ENCODE results near the gene MYD88. TPM values are rescaled to one million over a fixed set of nuclear protein-coding genes. Genes with fewer than 3 reads are reported as not detected.

The MYD88 gene
- total and polyA plus RNA-seq, 4 donors = 17.7 to 33.6 (median 21.3) TPM

GRCh38 chr3:38117163-38117716 is 21.2 kb upstream of the MYD88 start:
- Histone ChIP-seq H3K27ac (ENCODE audit: low read depth in 1 of 2, low read length in 2 of 2) (no peak overlapping the region), H3K4me3 (ENCODE audit: low read length in 2 of 2) (no peak overlapping the region), H3K36me3 (ENCODE audit: control insufficient read depth in 1 of 2, insufficient read depth in 2 of 2, low read length in 1 of 2) (no peaks in the 10 kb centered on the region), H3K27me3 (ENCODE audit: control insufficient read depth in 1 of 2, insufficient read depth in 2 of 2, low read length in 1 of 2) (no peaks in the 10 kb centered on the region), H3K4me1 (ENCODE audit: control insufficient read depth in 1 of 2, insufficient read depth in 2 of 2, low read length in 2 of 2) (no peaks in the 10 kb centered on the region), H3K9me3 (ENCODE audit: control insufficient read depth, low read length) (no peaks in the 10 kb centered on the region)
- 45 to 46% methylated on average over 10 of the region's 10 CpGs for WGBS, 2 donors
- DNase-seq (peak in 1 of 2 donors; percentile 68), ATAC-seq (ENCODE audit: low FRiP score) (no peak)
- intact Hi-C loops (cut with DNase I) = no loop called here

- Histone ChIP-seq H3K27ac (ENCODE audit: low read depth in 1 of 2, low read length in 2 of 2) (no peak overlapping the region), H3K4me1 (ENCODE audit: control insufficient read depth in 1 of 2, insufficient read depth in 2 of 2, low read length in 2 of 2) (no peaks in the 10 kb centered on the region), H3K9me3 (ENCODE audit: control insufficient read depth, low read length) (no peaks in the 10 kb centered on the region), H3K27me3 (ENCODE audit: control insufficient read depth in 1 of 2, insufficient read depth in 2 of 2, low read length in 1 of 2) (no peaks in the 10 kb centered on the region), H3K4me3 (ENCODE audit: low read length in 2 of 2) (no peak overlapping the region), H3K36me3 (ENCODE audit: control insufficient read depth in 1 of 2, insufficient read depth in 2 of 2, low read length in 1 of 2) (no peaks in the 10 kb centered on the region)
- ATAC-seq (ENCODE audit: low FRiP score) (peak; percentile 65), DNase-seq (peak; percentile 71 to 88)
- 51 to 52% methylated on average over 11 of the region's 11 CpGs for WGBS, 2 donors
- intact Hi-C loops (cut with DNase I) = no loop called here
These were observed 20.6 kb upstream of the MYD88 start for GRCh38 chr3:38117748-38118420.

- Histone ChIP-seq H3K9me3 (ENCODE audit: control insufficient read depth, low read length) (no peaks in the 10 kb centered on the region), H3K4me3 (ENCODE audit: low read length in 2 of 2) (no peak overlapping the region), H3K27me3 (ENCODE audit: control insufficient read depth in 1 of 2, insufficient read depth in 2 of 2, low read length in 1 of 2) (no peaks in the 10 kb centered on the region), H3K4me1 (ENCODE audit: control insufficient read depth in 1 of 2, insufficient read depth in 2 of 2, low read length in 2 of 2) (no peaks in the 10 kb centered on the region), H3K36me3 (ENCODE audit: control insufficient read depth in 1 of 2, insufficient read depth in 2 of 2, low read length in 1 of 2) (no peaks in the 10 kb centered on the region), H3K27ac (ENCODE audit: low read depth in 1 of 2, low read length in 2 of 2) (no peak overlapping the region)
- WGBS, 2 donors = 86 to 90% methylated on average over 13 of the region's 13 CpGs
- DNase-seq (no peak), ATAC-seq (ENCODE audit: low FRiP score) (no peak)
- intact Hi-C loops (cut with DNase I) = no loop called here
These were observed 19.8 kb upstream of the MYD88 start for GRCh38 chr3:38118421-38119247.

- Histone ChIP-seq H3K4me1 (ENCODE audit: control insufficient read depth in 1 of 2, insufficient read depth in 2 of 2, low read length in 2 of 2) (no peaks in the 10 kb centered on the region), H3K9me3 (ENCODE audit: control insufficient read depth, low read length) (no peaks in the 10 kb centered on the region), H3K36me3 (ENCODE audit: control insufficient read depth in 1 of 2, insufficient read depth in 2 of 2, low read length in 1 of 2) (no peaks in the 10 kb centered on the region), H3K27me3 (ENCODE audit: control insufficient read depth in 1 of 2, insufficient read depth in 2 of 2, low read length in 1 of 2) (no peaks in the 10 kb centered on the region), H3K27ac (ENCODE audit: low read depth in 1 of 2, low read length in 2 of 2) (no peak overlapping the region), H3K4me3 (ENCODE audit: low read length in 2 of 2) (no peak overlapping the region)
- ATAC-seq (ENCODE audit: low FRiP score) = no peak
- DNase-seq = no peak
- intact Hi-C loops (cut with DNase I) = no loop called here
- WGBS, 2 donors = 93 to 96% methylated on average over 1 of the region's 1 CpG
These were observed 19.3 kb upstream of the MYD88 start for GRCh38 chr3:38119248-38119544.

- no peak for DNase-seq
- ATAC-seq (ENCODE audit: low FRiP score) = no peak
- H3K27ac ChIP-seq (ENCODE audit: low read depth in 1 of 2, low read length in 2 of 2) = no peak overlapping the region
These were observed 18.4 kb upstream of the MYD88 start for GRCh38 chr3:38119821-38120692.

GRCh38 chr3:38120693-38121450 is 17.6 kb upstream of the MYD88 start:
- Histone ChIP-seq H3K27ac (ENCODE audit: low read depth in 1 of 2, low read length in 2 of 2) (no peak overlapping the region), H3K9me3 (ENCODE audit: control insufficient read depth, low read length) (no peaks in the 10 kb centered on the region), H3K27me3 (ENCODE audit: control insufficient read depth in 1 of 2, insufficient read depth in 2 of 2, low read length in 1 of 2) (no peaks in the 10 kb centered on the region), H3K4me1 (ENCODE audit: control insufficient read depth in 1 of 2, insufficient read depth in 2 of 2, low read length in 2 of 2) (no peaks in the 10 kb centered on the region), H3K36me3 (ENCODE audit: control insufficient read depth in 1 of 2, insufficient read depth in 2 of 2, low read length in 1 of 2) (peaks cover 0 to 6% of the 10 kb centered on the region in 2 donors), H3K4me3 (ENCODE audit: low read length in 2 of 2) (no peak overlapping the region)
- DNase-seq (no peak), ATAC-seq (ENCODE audit: low FRiP score) (no peak)
- WGBS, 2 donors = 78% methylated on average over 11 of the region's 11 CpGs
- intact Hi-C loops (cut with DNase I) = loop anchor here in 1 of 2 donors (5.0 kb wide), 1 partner anchor 84 kb away; the partner anchor contains the start of gene DLEC1

More at GRCh38 chr3:38119821-38120692, 18.4 kb upstream of the MYD88 start:
- 81 to 84% methylated on average over 7 of the region's 7 CpGs for WGBS, 2 donors
- Histone ChIP-seq H3K36me3 (ENCODE audit: control insufficient read depth in 1 of 2, insufficient read depth in 2 of 2, low read length in 1 of 2) (no peaks in the 10 kb centered on the region), H3K4me3 (ENCODE audit: low read length in 2 of 2) (no peak overlapping the region), H3K4me1 (ENCODE audit: control insufficient read depth in 1 of 2, insufficient read depth in 2 of 2, low read length in 2 of 2) (no peaks in the 10 kb centered on the region), H3K27me3 (ENCODE audit: control insufficient read depth in 1 of 2, insufficient read depth in 2 of 2, low read length in 1 of 2) (no peaks in the 10 kb centered on the region), H3K9me3 (ENCODE audit: control insufficient read depth, low read length) (no peaks in the 10 kb centered on the region)
- intact Hi-C loops (cut with DNase I) = loop anchor here in 1 of 2 donors (5.0 kb wide), 1 partner anchor 83 kb away; the partner anchor contains the start of gene DLEC1

GRCh38 chr3:38121451-38121831 is 17.0 kb upstream of the MYD88 start:
- Histone ChIP-seq H3K27ac (ENCODE audit: low read depth in 1 of 2, low read length in 2 of 2) (no peak overlapping the region), H3K4me3 (ENCODE audit: low read length in 2 of 2) (no peak overlapping the region), H3K27me3 (ENCODE audit: control insufficient read depth in 1 of 2, insufficient read depth in 2 of 2, low read length in 1 of 2) (no peaks in the 10 kb centered on the region), H3K36me3 (ENCODE audit: control insufficient read depth in 1 of 2, insufficient read depth in 2 of 2, low read length in 1 of 2) (peaks cover 0 to 8% of the 10 kb centered on the region in 2 donors), H3K9me3 (ENCODE audit: control insufficient read depth, low read length) (no peaks in the 10 kb centered on the region), H3K4me1 (ENCODE audit: control insufficient read depth in 1 of 2, insufficient read depth in 2 of 2, low read length in 2 of 2) (no peaks in the 10 kb centered on the region)
- ATAC-seq (ENCODE audit: low FRiP score) (no peak), DNase-seq (peak in 1 of 2 donors; percentile 48)
- 82 to 87% methylated on average over 9 of the region's 9 CpGs for WGBS, 2 donors
- intact Hi-C loops (cut with DNase I) = loop anchor here in 1 of 2 donors (5.0 kb wide), 1 partner anchor 84 kb away; the partner anchor contains the start of gene DLEC1

Measured in aorta (tissue), 5 donors.